Ishikawa (cell line): ENCODE measurements around the gene DECR2.

ENCODE experiments used
- CEBPB ChIP-seq: IDR thresholded peaks from 2 replicates; pipeline ENCODE4 v1.6.1; 2012
- CREB1 ChIP-seq: IDR thresholded peaks from 2 replicates; pipeline ENCODE4 v1.6.1; 2012; ENCODE audit warnings: low read depth
- EGR1 ChIP-seq: IDR thresholded peaks from 2 replicates; pipeline ENCODE4 v1.6.1; 2012
- EP300 ChIP-seq: IDR thresholded peaks from 2 replicates; pipeline ENCODE4 v1.6.1; 2012; ENCODE audit warnings: borderline replicate concordance
- FOXM1 ChIP-seq: IDR thresholded peaks from 2 replicates; pipeline ENCODE4 v1.6.1; 2012; ENCODE audit warnings: low read depth, borderline replicate concordance
- NFIC ChIP-seq: IDR thresholded peaks from 2 replicates; pipeline ENCODE4 v1.6.1; 2012
- RAD21 ChIP-seq: IDR thresholded peaks from 2 replicates; pipeline ENCODE4 v1.6.1; 2012; ENCODE audit warnings: low read depth
- TAF1 ChIP-seq: IDR thresholded peaks from 2 replicates; pipeline ENCODE4 v1.6.1; 2012; ENCODE audit warnings: low read depth, mild to moderate bottlenecking
- TCF12 ChIP-seq: IDR thresholded peaks from 2 replicates; pipeline ENCODE4 v1.6.1; 2012; ENCODE audit warnings: low read depth
- TEAD4 ChIP-seq: IDR thresholded peaks from 2 replicates; pipeline ENCODE4 v1.6.1; 2012
- YY1 ChIP-seq: IDR thresholded peaks from 2 replicates; pipeline ENCODE4 v1.6.1; 2012; ENCODE audit warnings: low read depth
- ZBTB7A ChIP-seq: IDR thresholded peaks from 2 replicates; pipeline ENCODE4 v1.6.1; 2012; ENCODE audit warnings: low read depth
- TF ChIP-seq, protein P1 (sequence below): IDR thresholded peaks from 2 replicates; pipeline ENCODE4 v1.6.1; 2012; ENCODE audit warnings: low read depth, mild to moderate bottlenecking
- TF ChIP-seq, protein P2 (sequence below): IDR thresholded peaks from 2 replicates; pipeline ENCODE4 v1.6.1; 2012
- TF ChIP-seq, protein P3 (sequence below): IDR thresholded peaks from 2 replicates; pipeline ENCODE4 v1.6.1; 2012

The DECR2 gene

DNA sequence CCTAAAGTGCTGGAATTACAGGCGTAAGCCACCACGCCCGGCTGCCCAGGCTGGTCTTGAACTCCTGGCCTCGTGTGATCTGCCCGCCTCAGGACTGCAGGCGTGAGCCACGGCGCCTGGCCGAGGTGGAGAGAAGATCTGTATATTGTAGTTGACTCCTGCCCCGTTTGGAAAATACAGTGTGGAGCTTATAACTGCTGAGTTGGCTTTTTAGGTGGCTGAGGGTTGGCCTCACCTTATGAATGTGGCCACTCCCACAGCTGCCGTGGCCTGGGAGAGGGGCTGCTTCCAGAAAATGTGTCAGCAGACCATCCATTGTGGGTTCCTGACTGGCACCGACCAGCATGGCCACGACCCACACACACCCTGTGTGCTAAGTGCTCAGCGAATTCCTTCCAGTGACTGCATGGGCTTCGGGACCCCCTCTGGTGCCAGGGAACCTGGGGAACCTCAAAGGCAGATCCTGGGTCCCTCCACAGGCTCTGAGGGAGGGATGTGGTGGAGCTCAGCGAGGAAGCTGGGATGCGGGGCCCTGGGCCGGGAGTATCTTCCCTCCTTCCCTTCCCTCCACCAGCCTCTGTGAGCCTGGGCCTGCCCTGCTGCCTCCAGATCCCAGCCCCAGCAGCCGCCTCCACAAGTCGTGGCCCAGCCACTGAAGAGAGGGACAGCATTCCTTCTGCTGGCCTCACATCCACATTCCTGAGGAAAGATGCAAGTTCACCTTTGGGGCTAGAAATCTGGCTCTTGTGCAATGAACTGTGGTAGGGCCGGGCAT lies 12.9 kb downstream of the DECR2 start:
- TF ChIP-seq YY1: no peak
- no peak for TF ChIP-seq TCF12
- no peak for TF ChIP-seq TAF1
- TF ChIP-seq FOXM1: no peak
- TF ChIP-seq RAD21: no peak
- no peak for TF ChIP-seq EP300
- TF ChIP-seq CEBPB: no peak
- no peak for TF ChIP-seq EGR1
- TF ChIP-seq, protein P1, sequence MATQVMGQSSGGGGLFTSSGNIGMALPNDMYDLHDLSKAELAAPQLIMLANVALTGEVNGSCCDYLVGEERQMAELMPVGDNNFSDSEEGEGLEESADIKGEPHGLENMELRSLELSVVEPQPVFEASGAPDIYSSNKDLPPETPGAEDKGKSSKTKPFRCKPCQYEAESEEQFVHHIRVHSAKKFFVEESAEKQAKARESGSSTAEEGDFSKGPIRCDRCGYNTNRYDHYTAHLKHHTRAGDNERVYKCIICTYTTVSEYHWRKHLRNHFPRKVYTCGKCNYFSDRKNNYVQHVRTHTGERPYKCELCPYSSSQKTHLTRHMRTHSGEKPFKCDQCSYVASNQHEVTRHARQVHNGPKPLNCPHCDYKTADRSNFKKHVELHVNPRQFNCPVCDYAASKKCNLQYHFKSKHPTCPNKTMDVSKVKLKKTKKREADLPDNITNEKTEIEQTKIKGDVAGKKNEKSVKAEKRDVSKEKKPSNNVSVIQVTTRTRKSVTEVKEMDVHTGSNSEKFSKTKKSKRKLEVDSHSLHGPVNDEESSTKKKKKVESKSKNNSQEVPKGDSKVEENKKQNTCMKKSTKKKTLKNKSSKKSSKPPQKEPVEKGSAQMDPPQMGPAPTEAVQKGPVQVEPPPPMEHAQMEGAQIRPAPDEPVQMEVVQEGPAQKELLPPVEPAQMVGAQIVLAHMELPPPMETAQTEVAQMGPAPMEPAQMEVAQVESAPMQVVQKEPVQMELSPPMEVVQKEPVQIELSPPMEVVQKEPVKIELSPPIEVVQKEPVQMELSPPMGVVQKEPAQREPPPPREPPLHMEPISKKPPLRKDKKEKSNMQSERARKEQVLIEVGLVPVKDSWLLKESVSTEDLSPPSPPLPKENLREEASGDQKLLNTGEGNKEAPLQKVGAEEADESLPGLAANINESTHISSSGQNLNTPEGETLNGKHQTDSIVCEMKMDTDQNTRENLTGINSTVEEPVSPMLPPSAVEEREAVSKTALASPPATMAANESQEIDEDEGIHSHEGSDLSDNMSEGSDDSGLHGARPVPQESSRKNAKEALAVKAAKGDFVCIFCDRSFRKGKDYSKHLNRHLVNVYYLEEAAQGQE: no peak
- TF ChIP-seq, protein P2, sequence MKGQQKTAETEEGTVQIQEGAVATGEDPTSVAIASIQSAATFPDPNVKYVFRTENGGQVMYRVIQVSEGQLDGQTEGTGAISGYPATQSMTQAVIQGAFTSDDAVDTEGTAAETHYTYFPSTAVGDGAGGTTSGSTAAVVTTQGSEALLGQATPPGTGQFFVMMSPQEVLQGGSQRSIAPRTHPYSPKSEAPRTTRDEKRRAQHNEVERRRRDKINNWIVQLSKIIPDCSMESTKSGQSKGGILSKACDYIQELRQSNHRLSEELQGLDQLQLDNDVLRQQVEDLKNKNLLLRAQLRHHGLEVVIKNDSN: no peak
- TF ChIP-seq, protein P3, sequence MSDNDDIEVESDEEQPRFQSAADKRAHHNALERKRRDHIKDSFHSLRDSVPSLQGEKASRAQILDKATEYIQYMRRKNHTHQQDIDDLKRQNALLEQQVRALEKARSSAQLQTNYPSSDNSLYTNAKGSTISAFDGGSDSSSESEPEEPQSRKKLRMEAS: no peak
- no peak for TF ChIP-seq TEAD4

DNA sequence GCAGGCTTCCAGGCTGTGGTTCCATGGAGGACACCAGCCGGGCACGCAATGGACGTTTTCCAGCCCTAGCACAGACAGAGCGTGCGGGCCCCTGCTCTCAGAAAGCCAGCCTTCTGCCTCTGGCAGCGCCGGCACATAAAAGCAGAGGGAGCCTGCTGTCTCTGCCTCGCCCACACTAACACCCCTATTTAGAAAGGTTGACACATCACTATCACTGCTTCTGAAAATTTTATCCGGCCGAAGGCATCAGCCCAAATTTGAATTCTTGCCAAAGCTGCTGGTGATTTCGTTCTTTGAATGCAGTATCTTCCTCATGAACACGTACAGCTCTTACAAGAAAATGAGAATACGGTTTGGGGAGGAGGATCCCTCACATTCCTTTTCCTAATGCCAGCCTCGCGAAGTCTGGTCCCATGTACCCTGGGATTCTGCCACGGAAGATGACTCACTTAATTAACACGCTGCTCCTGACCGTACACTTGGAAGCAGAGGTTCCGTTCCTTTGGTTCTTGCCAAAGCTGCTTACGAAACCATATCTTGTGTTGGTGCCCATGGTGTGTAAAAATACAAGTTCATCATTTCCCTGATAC lies 22.4 kb downstream of the DECR2 start:
- TF ChIP-seq CEBPB: 0 out of 2 replicates have a peak, but pooled peaks have one; percentile 52
- TF ChIP-seq YY1: no peak

DNA sequence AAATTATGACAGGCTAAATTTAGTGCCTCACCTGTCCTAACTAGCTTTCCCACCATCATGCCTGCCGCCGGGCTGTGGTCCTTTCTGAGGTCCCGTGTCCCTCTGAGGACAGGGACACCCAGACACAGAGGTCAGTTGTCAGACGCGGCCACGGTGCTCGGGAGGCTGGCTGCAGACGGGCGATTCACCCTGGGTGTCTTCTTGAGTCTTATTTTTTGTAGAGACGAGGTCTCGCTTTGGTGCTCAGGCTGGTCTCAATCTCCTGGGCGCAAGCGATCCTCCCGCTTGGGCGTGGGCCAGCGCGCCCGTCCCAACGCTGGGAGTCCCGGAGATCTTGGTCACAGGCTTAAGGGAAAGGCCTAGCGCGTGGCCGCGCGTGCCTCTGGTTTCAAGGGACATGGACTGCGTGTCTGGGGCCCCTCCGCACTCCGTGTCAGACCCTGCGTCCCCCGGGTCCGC lies 23.0 kb downstream of the DECR2 start:
- no peak for TF ChIP-seq RAD21
- TF ChIP-seq NFIC: peak; percentile 30; the same call in 1 of the 2 replicates
- TF ChIP-seq TCF12: 0 out of 2 replicates have a peak, but pooled peaks have one; percentile 20
- TF ChIP-seq, protein P3: no peak

DNA sequence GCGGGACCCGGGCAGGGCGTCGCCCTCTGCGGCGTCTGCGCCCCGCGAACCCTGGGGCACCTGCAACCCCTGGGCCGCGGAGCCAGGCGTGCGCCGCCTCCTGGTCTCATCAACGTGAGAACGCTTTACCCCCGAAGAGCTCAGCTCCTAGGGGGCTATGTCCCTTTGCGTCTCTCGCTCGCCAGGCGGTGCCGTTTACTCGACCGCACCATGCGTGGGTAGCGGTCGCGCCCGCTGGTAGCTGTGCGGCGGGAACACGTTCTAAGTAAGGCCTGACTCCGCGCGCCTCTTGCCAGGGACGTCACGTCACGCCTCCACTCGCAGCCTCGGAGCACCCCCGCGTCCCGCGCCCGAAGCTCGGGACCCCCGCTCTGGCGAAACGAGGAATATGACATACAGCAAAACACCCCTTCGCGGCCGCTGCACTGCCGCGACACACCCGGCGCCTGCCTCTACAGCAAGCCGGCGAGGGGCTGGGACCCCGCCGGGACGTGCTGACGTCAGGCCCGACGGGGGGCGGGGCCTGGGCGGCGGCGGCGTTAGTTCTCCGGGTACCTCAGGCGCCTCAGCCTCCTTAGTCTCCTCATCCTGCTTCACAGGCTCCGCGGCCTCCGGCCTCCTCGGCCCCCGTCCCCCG lies 23.5 kb downstream of the DECR2 start, which contains the start of gene RAB11FIP3:
Gene RAB11FIP3 (plus strand): TSS at position 568 of the 637 bp plus-strand sequence. CDS start 358 bp downstream, outside the sequence.
- TF ChIP-seq RAD21: 0 out of 2 replicates have a peak, but pooled peaks have one; percentile 7
- no peak for TF ChIP-seq YY1
- peak; percentile 67; the same call in 1 of the 2 replicates for TF ChIP-seq CREB1
- TF ChIP-seq ZBTB7A: peak; percentile 93
- no peak for TF ChIP-seq FOXM1
- no peak; the same call in 1 of the 2 replicates for TF ChIP-seq TCF12
- TF ChIP-seq TAF1: peak; percentile 84
- TF ChIP-seq, protein P1: no peak
- TF ChIP-seq EP300: no peak
- TF ChIP-seq, protein P3: peak; percentile 86
- TF ChIP-seq, protein P2: no peak
- 0 out of 2 replicates have a peak, but pooled peaks have one; percentile 16 for TF ChIP-seq EGR1
- TF ChIP-seq TEAD4: no peak
- no peak for TF ChIP-seq NFIC
- TF ChIP-seq CEBPB: no peak

DNA sequence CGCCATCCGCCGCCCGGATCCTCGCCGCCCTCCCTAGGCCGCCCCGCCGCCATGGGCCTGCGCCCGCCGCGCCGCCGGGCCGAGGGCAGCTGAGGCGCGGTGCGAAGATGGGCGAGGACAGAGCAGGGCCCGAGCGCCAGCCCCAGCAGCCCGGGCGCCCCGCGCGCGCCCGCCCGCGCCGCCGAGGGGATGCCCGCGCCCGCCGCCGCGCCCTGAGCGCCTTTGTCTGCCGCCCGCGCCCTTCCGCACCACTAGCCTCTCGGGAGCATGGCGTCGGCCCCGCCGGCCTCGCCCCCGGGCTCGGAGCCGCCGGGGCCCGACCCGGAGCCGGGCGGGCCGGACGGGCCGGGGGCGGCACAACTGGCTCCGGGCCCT lies 24.0 kb downstream of the DECR2 start:
- TF ChIP-seq EGR1 (no peak), TEAD4 (no peak), YY1 (no peak), FOXM1 (no peak), TAF1 (no peak), NFIC (no peak), CREB1 (no peak), EP300 (no peak), TCF12 (no peak), RAD21 (no peak), ZBTB7A (no peak), CEBPB (no peak)
- TF ChIP-seq, protein P2: no peak
- TF ChIP-seq, protein P3: no peak
- TF ChIP-seq, protein P1: no peak
